GM21390 (cell line): ENCODE results near the gene MRPL44.

Experiments used
- ATAC-seq: cut with Tn5 transposase; IDR thresholded peaks from one replicate; pipeline ENCODE4 v1.9.1; 2021; ENCODE audit not compliant: unreplicated experiment

MRPL44 gene

DNA sequence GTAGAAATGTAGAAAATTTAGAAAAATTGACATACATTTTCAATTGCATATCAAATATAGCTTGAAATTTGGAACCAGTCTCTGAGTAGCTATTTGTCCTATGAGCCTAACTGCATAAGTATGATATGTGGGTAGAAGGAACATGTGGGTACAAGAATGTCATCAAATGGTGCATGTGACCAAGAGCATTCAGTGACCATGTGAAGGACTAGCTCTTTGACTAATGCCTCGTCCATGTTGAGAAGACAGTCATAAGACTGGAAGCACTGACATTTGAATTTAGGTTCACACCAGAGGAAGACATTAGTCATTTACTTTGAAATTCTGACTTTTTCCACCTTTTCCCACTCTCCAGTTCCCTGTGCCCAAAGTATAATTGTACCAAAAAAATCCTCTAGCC lies 12.6 kb downstream of the MRPL44 start:
- no peak for ATAC-seq

DNA sequence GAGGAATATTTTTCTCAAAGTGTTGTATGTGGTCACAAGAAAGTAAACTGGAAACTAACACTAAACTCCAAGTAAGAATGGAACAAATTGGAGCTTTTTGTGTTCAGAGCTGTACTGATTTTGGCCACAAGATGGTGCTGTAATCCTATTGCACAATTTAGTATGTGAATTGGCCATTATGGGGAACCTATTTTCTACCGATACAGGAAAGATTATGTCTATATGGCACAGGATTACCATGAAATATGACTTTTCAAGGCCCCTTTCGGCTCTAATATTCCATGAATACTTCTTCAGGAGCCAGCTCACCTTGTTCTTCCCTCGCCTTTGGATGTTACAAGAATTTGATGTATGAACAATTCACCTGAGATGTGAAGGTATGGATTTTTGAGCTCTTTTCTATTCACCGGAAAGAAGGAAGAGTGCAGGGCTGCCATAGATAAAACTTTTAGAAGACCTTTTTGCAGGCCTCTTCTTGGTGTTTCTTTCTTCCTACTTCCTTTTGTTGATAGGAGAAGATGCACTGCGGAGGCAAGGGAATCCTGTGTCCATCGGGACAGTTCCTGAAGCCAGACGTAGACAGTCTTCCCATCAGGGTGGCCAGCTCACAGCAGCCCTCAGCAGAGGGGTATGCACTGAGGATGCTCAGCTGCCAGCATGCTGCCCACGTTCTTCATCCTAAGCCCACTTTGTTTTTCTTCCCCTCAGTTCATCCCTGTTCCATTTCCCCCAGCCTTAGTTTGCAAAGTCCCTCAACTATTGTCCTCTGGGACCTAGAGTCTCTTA lies 13.3 kb downstream of the MRPL44 start:
- ATAC-seq = peak; percentile 72

DNA sequence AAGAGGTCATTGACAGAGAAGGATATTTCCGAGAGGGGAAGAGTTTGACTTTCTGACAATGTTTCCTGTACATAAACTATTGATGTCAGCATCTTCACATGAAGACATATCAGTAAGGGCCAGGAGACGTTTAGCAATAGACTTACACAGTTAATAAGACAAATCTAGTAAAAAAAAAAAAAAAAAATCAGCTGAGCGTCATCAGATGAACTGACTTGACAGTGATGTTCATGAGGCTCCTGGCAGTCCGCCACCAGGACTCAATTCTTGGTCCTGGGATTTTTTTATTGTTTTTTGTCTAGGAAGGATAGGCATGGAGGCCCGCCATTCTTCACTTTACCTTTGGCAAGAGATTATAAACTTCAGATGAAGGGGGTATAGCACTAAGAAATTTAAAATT lies 14.5 kb downstream of the MRPL44 start:
- no peak for ATAC-seq

DNA sequence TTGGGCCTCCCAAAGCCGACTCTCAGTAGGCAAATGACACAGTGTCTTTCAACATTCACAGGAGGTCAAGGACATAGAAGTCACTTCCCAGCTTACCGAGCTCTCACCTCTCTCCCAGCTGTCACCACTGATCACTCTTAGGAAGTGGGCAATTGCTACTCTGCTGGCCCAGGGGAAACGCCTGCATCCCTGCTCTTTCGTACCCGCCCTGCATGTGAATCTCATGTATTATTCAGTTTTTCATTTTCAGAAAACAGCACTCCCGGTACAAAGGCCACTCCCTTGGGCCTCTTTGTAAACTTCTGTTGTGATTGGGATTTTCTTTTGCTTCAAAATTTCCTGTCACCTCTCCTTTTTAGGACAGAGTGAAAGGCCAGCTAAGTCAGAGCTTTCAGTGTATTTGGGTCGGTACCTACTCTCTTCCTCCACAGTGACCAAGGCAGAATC lies 15.4 kb downstream of the MRPL44 start:
- no peak for ATAC-seq

DNA sequence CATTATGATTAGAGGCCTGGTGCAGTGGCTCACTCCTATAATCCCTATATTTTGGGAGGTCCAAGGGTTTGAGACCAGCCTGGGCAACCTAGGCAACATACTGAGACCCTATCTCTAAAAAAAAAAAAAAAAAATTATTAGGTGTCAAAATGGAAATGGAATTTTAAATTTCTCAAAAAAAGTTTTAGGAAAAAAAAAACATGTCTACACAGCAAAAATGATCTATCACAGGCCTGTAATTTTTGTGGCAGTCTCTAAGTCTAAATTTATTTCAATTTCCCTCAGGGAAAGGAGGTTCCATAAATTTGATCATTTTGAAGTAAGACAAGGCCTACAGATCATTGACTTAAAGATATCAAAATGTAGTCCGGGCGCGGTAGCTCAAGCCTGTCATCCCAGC lies 16.3 kb downstream of the MRPL44 start:
- ATAC-seq = no peak

DNA sequence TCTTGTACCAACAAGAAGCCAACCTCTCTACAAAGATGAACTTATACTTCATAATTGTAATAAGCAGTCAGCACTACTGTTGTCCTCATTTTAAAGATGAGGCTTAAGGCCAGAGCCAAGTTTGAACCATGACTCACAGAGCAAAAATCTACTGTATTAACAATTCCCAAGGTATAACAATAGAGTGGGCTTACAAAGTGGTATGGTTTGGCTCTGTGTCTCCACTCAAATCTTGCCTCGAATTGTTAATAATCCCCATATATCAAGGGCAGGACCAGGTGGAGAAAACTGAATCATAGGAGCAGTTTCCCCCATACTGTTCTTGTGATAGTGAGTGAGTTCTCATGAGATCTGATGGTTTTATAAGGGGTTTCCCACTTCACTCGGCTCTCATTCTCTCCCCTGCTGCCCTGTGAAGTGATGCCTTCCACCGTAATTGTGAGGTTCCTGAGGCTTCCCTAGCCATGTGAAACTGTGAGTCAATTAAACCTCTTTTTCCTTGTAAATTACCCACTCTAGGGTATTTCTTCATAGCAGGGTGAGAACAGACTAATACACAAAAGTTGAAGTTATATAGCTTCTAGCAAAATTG lies 19.5 kb downstream of the MRPL44 start:
- no peak for ATAC-seq

DNA sequence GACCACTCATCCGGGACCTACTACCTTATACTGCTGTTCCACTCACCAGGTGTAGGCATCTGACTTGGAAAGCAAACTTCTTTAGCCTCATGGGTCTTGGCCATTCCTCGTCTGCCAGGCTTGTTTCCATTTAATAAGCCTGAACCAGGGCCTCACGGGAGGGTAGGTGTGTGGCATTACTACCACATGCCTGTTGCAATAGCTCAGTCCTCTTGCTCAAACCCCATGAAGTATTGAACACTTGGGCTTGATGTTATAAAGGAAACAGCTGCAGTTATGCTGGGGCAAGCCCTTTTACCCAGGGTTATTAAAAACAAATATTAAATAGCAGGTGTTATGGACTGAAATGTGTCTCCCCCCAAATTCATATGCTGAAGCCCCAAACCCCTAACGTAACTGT lies 21.2 kb downstream of the MRPL44 start:
- no peak for ATAC-seq

DNA sequence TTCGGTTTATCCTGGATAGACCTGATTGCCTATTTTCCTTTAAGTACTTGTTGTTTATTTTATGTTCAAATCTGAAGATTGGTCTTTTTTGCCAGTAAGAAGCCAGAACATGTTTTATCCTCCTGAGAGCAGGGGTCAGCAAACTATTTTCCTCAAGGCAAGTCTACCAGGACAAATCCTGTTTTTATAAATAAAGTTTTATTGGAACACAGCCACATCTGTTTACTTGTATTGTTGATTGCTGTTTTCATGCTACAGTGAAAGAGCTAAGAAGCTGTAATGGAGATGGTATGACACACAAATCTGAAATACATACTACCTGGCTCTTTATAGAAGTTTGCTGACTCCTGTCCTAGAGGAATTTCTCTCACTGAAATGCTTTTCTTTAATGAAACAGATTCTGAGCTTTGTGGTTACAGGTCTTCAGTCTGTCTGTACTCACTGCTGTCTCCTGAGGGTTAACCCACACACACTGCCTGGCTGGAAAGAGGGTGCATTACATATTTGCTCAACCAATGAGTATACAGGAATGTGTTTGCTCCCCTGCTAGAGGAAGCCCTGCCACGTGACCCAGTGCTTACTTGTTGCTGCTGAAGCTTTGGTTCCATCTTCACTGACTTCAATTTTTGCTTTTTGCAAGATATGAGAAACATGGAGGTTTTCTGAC lies 22.6 kb downstream of the MRPL44 start:
- no peak for ATAC-seq

DNA sequence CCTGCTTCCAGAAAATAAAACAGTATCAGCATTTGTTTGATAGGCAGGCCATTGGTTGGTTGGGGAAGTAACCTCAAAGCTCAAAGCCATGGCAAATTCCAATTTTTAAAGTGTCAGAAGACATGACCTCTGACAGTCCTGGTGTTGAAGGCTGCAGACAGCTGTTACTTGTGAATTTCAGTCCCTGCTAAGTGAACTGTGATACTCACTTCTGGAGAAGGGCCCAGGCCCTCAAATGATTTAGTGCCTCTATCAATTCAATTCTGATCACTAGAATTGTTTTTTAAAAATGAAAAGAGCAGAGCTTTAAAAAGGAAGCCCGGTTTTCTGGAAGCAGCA lies 23.1 kb downstream of the MRPL44 start:
- ATAC-seq = no peak

DNA sequence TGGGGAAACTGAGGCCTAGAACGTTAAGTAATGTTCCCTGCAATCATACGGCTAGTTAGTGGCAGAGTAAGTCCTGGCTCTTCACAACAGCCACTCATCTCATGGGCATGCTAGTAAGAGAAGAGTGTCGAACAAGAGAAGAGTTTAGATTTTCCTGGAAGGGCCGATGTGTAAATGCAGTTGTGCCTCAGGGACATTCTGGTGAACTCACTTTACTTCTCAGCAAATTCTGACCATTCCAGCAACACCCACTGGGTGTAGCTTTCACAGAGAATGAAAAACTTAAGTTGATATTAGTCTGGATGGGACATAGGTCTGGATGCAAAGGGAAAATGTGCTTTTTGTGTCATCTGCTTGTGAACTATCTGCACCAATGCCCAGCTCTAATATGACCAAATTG lies 23.5 kb downstream of the MRPL44 start:
- no peak for ATAC-seq

DNA sequence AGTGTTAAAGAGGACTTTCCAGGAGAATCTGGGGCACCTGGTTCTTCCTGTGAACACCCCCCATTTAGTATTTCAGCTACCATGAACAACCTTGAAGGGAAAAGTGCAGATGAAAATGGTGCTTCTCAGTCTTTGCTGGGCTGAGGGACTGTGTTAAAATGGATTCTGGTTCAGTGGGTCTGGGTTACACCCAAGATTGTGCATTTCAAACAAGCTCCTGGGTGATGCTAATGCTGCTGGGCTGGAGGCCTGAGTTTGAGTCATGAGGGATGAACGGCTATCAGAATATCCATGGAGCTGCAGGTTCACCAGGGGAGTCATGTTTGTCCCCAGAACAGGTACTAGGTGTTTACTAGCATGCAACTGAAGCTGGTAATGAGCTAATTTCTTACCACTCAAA lies 24.0 kb downstream of the MRPL44 start:
- ATAC-seq = no peak

DNA sequence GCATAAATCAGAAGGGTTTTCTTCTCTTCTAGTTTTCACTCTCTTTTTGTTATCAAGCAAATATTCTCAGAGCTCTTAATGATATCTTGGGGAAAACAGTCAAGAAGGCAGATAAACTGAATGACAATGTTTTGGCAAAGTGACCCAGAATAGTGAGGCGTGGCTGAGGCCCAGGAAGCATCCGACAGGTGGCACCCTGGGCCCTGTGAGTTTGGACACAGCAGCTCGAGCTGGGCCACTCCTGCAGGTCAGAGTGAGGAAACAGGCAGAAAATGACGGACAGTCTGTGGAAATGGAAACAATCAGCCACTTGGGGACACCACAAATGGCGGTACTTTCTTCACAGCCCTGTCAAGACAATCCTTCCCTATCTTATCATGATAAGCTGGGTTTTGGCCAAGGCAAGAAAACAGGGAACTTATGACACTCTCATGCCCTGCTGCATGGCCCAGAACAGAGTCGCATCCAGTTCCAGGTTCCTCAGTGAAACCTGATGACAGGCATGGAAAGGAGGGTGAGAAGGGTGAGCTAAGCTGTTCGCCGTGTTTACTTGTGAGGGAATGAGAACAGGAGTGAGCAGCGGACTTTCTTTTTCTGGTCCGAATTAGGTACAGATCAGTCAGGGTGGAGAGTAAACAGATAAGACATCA lies 32.1 kb downstream of the MRPL44 start:
- no peak for ATAC-seq

DNA sequence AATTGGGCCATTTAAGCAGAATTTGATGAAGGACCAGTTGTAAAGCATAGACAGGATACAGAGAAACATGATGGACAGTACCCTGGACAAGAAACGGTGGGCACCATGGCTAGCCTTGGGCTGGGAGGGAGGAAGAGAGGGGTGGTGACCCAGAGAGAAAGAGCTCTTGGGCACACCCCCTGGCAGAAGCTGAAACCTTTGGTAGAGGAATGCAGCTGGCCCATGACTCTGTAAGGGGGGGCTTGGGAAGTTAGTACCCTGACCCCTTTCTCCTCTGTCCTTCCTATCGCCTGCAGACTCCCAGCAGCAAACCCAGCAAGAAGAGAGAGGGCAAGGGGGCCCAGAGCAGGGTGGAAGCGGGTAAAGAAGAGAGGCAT lies 32.6 kb downstream of the MRPL44 start:
- no peak for ATAC-seq

DNA sequence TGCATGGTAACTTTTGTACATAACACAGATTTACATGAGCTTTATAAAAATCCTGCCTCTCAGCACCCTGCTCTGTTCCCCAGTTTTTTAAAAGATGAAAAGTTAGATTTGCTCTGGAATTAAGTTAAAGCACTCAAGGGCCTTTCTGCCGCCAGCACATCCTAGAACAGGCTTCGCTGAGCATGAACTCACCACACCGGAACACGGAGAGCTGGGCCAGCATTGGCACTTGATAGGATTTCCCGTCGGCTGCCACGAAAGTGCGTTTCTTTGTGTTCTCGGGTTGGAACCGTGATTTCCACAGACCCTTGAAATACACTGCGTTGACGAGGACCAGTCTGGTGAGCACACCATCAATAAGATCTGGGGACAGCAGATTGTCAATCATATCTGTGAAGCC lies 34.3 kb downstream of the MRPL44 start:
- ATAC-seq = no peak

DNA sequence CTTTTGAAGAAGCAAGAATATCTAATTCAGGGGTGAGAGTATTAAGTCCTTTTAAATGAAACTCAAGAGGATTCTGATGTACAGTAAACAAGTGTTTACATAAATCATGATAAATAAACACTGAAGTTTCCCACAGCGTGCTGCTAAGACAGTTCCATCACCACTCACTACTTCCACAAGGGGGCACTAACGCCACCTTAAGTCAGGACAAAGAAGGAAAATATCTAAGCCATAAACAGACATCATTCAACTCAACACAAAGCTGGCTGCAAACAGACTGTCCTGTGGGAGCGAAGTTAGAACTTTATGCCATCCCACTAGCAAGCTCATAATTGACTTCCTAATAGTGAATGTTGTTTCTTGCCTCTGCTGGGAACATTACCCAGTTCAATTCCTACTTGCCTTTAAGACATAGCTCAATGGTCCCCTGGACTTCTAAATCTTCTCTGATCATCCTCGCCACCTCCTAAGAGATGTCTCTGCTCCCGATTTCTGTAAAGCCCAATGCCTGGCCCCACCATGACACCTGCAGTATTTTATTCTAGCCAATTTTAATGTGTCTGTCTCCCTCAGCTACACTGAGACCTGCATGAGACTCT lies 36.5 kb downstream of the MRPL44 start:
- peak; percentile 83 for ATAC-seq

DNA sequence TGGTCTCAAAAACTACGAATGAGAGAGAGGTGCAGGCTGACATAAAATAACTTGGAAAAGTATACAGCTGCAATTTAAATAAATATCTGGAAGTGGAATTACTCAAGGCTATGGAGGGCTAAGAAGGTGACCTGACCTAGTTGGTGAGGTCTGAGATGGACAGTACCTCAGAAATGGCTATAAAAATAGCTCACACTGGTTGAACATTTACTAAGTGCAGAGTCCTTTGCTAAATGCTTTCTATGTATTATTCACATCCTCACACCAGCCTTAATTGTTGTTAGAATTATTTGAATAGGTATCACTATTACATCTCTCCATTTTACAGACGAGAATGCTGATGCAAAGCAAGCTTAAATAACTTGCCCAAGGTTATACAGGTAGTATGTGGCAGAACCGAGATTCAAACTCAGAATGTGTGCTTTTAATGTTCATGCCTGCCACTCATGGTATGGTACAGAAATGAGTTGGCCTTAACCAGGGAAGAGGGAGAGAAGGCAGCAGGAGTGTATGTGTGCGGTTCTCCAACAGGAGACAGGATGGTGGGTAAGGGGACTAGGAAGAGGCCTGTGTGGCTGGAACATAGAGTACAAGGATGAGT lies 37.4 kb downstream of the MRPL44 start:
- ATAC-seq = no peak

DNA sequence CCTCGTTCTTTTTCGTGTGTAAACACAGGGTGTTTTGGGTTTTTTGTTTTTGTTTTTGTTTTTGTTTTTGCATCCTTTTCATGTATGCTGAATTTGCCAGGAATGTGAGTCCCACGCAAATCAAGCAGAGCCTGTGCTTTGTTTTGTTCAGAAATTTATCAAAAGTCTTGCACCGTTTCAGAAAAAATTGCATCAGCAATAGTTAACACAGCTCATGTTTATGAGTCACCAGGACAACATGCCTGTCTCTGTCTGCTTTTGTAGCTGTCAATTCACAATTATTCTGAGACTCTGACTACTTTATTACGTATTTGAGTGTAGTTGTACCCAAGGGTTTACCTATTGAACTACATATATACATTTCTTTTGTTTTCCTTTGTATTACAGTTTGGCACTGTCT lies 38.3 kb downstream of the MRPL44 start:
- no peak for ATAC-seq

DNA sequence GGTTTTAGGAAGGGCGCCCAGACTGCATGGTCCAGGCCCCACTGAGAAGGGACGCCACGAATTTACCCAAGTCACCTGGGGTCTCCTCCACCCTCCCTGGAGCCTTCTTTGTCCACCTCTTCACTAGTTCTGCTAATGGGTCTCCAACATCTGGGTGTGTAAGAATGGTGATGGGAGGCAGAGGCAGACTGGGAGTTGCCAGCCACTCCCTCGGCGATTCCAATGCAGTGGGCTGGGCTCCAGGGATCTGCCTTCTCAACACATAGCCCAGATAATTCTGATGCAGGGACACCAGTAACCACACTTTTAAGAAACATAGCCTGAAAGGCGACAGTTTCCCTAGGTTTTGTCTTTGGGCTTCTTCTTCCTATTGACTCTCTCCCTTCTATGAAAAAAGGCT lies 39.1 kb downstream of the MRPL44 start:
- no peak for ATAC-seq

DNA sequence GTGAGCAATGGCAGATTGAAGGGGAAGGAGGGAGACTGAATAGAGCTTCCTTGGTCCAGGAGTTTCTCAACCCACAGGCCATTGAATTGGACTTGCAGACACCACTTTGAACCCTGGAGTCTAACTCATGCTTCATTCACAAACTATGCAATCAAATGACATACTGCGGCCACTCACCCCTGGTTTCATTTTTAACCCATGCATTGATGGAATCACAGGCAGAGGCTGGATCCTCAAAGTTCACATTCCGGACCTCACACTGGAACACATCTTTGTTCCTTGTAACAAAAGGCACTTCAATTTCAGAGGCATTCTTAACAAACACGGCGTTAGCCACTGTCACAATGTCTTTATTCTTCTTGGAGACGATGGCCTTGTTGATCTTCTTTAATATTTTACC lies 40.7 kb downstream of the MRPL44 start:
- ATAC-seq = no peak

DNA sequence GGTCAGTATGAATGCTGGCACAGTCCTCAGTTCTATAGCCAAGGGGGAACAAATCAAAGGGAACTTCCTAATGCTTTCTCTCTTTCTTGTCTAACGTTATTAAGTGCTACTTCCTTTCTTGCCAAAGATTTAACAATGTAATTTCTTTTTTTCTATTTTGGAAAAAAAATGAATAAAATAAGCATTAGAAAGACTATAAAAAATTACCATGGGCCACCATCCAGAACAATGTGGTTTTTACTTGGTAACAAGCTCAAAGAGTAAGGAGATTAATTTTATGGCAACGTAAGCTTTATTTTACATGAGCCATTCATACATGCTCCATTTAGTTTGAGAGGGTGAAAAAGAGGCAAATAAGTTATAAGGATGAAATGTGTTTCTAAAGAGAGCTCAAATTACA lies 41.7 kb downstream of the MRPL44 start:
- no peak for ATAC-seq

DNA sequence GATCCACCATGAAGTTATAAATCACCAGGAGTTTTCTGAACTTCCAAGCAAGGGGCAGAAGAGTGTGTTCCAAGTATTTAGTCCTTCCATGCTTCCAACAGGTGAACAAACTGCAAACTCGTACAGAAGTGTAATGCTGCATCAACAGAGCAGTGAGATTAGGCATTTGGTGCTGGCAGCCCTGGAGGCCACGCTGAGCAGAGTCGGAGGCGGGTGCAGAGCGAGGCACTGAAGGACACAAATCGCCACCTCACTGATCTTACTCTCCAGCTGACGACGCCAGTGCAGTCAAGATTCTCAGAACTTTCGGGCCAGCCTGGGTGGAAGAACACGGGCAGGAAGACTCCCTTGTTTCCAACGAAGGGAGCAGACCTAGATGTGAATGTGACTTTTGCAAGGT lies 42.6 kb downstream of the MRPL44 start:
- no peak for ATAC-seq
